HEK293 (cell line): ENCODE results near the gene TP53BP1.

Source experiments
- CTCF ChIA-PET: fragments of 350-600 bp; formaldehyde crosslinking; extraction: SDS; loops from one replicate; lab custom pipeline; 2021; ENCODE audit warnings: antibody characterized with exemption; lab: Yijun Ruan, JAX
- POLR2A ChIA-PET: fragments of 300-600 bp; formaldehyde crosslinking; extraction: SDS; loops from one replicate; lab custom pipeline; 2020; ENCODE audit warnings: antibody characterized with exemption, inconsistent platforms; lab: Yijun Ruan, JAX
- H3K27ac ChIP-seq: fragments of 200-500 bp; sonication (Bioruptor generic); 2 replicates; pipeline ENCODE4 v1.5.1; 2014; ENCODE audit warnings: low read depth, low read length, control low read depth, inconsistent platforms; ENCODE audit errors: extremely low read depth
- H3K36me3 ChIP-seq, 2 experiments: fragments of 200-500 bp in 1 of 2; sonication (Bioruptor generic) in 1 of 2; 1 replicate in 1 of 2; 2 replicates in 1 of 2; pipeline ENCODE4 v1.5.1; 2014 to 2017; ENCODE audit warnings: inconsistent platforms in 2 of 2, low read length in 2 of 2; ENCODE audit not compliant: control insufficient read depth in 2 of 2, insufficient read depth in 1 of 2
- H3K4me1 ChIP-seq: fragments of 200-500 bp; sonication (Bioruptor generic); 2 replicates; pipeline ENCODE4 v1.5.1; 2014; ENCODE audit warnings: mild to moderate bottlenecking, low read length, inconsistent platforms; ENCODE audit not compliant: control insufficient read depth, insufficient read depth
- H3K4me3 ChIP-seq: 2 replicates; pipeline ENCODE4 v1.5.1; 2011; ENCODE audit warnings: low read depth, mild to moderate bottlenecking, control low read depth, low read length, moderate library complexity
- H3K9me3 ChIP-seq: fragments of 200-500 bp; sonication (Bioruptor generic); 2 replicates; pipeline ENCODE4 v1.5.1; 2014; ENCODE audit warnings: low read depth, low read length, inconsistent platforms; ENCODE audit not compliant: control insufficient read depth, insufficient read depth
- GLI4 ChIP-seq: fragments of 450-650 bp; formaldehyde crosslinking; IDR thresholded peaks from 2 replicates; pipeline ENCODE4 v1.5.1; 2016; ENCODE audit warnings: missing biosample characterization, missing genetic modification characterization
- GLIS1 ChIP-seq: fragments of 450-650 bp; formaldehyde crosslinking; IDR thresholded peaks from 2 replicates; pipeline ENCODE4 v1.5.1; 2016; ENCODE audit warnings: missing biosample characterization, missing genetic modification characterization
- GLIS2 ChIP-seq: fragments of 450-650 bp; formaldehyde crosslinking; IDR thresholded peaks from 2 replicates; pipeline ENCODE4 v1.5.1; 2016; ENCODE audit warnings: missing biosample characterization, missing genetic modification characterization
- KLF16 ChIP-seq: fragments of 450-650 bp; formaldehyde crosslinking; IDR thresholded peaks from 2 replicates; pipeline ENCODE4 v1.5.1; 2017; ENCODE audit warnings: missing biosample characterization, missing genetic modification characterization
- KLF9 ChIP-seq: fragments of 450-650 bp; formaldehyde crosslinking; IDR thresholded peaks from 2 replicates; pipeline ENCODE4 v1.5.1; 2016; ENCODE audit warnings: missing biosample characterization, missing genetic modification characterization, low read depth
- MYNN ChIP-seq: fragments of 450-650 bp; formaldehyde crosslinking; IDR thresholded peaks from 2 replicates; pipeline ENCODE4 v1.5.1; 2016; ENCODE audit warnings: missing biosample characterization, missing genetic modification characterization, borderline replicate concordance
- PRDM4 ChIP-seq: fragments of 450-650 bp; formaldehyde crosslinking; IDR thresholded peaks from 2 replicates; pipeline ENCODE4 v1.5.1; 2017; ENCODE audit warnings: missing biosample characterization, missing genetic modification characterization
- REPIN1 ChIP-seq: fragments of 450-650 bp; formaldehyde crosslinking; IDR thresholded peaks from 2 replicates; pipeline ENCODE4 v1.5.1; 2017; ENCODE audit warnings: missing biosample characterization, missing genetic modification characterization, low read depth
- REST ChIP-seq: fragments of 450-650 bp; formaldehyde crosslinking; IDR thresholded peaks from 2 replicates; pipeline ENCODE4 v1.5.1; 2016; ENCODE audit warnings: missing biosample characterization, missing genetic modification characterization
- SP7 ChIP-seq: fragments of 450-650 bp; formaldehyde crosslinking; IDR thresholded peaks from 2 replicates; pipeline ENCODE4 v1.5.1; 2016; ENCODE audit warnings: missing biosample characterization, missing genetic modification characterization
- TSHZ1 ChIP-seq: fragments of 450-650 bp; formaldehyde crosslinking; IDR thresholded peaks from 2 replicates; pipeline ENCODE4 v1.5.1; 2016; ENCODE audit warnings: missing biosample characterization, missing genetic modification characterization, borderline replicate concordance
- YY2 ChIP-seq: fragments of 450-650 bp; formaldehyde crosslinking; IDR thresholded peaks from 2 replicates; pipeline ENCODE4 v1.5.1; 2016; ENCODE audit warnings: missing biosample characterization, missing genetic modification characterization
- ZBTB8A ChIP-seq: fragments of 450-650 bp; formaldehyde crosslinking; IDR thresholded peaks from 2 replicates; pipeline ENCODE4 v1.5.1; 2016; ENCODE audit warnings: missing biosample characterization, missing genetic modification characterization
- ZFHX2 ChIP-seq: fragments of 450-650 bp; formaldehyde crosslinking; conservative IDR thresholded peaks from 2 replicates; pipeline ENCODE4 v1.5.1; 2016; ENCODE audit warnings: missing biosample characterization, missing genetic modification characterization
- ZIC2 ChIP-seq: fragments of 450-650 bp; formaldehyde crosslinking; IDR thresholded peaks from 2 replicates; pipeline ENCODE4 v1.5.1; 2016; ENCODE audit warnings: missing biosample characterization, missing genetic modification characterization
- ZNF335 ChIP-seq: fragments of 450-650 bp; formaldehyde crosslinking; conservative IDR thresholded peaks from 2 replicates; pipeline ENCODE4 v1.5.1; 2016; ENCODE audit warnings: missing biosample characterization, missing genetic modification characterization
- ZNF341 ChIP-seq: fragments of 450-650 bp; formaldehyde crosslinking; IDR thresholded peaks from 2 replicates; pipeline ENCODE4; 2016; ENCODE audit warnings: low read depth, missing biosample characterization, missing genetic modification characterization
- ZNF394 ChIP-seq: fragments of 450-650 bp; formaldehyde crosslinking; IDR thresholded peaks from 2 replicates; pipeline ENCODE4 v1.5.1; 2016; ENCODE audit warnings: missing biosample characterization, missing genetic modification characterization, mild to moderate bottlenecking, moderate library complexity, borderline replicate concordance
- ZNF398 ChIP-seq: fragments of 450-650 bp; formaldehyde crosslinking; IDR thresholded peaks from 2 replicates; pipeline ENCODE4 v1.5.1; 2017; ENCODE audit warnings: missing biosample characterization, missing genetic modification characterization
- ZNF416 ChIP-seq: fragments of 450-650 bp; formaldehyde crosslinking; IDR thresholded peaks from 2 replicates; pipeline ENCODE4 v1.5.1; 2016; ENCODE audit warnings: missing biosample characterization, missing genetic modification characterization
- ZNF571 ChIP-seq: fragments of 450-650 bp; formaldehyde crosslinking; IDR thresholded peaks from 2 replicates; pipeline ENCODE4 v1.5.0; 2017; ENCODE audit warnings: missing biosample characterization, missing genetic modification characterization
- ZNF747 ChIP-seq: fragments of 450-650 bp; formaldehyde crosslinking; IDR thresholded peaks from 2 replicates; pipeline ENCODE4 v1.5.1; 2016; ENCODE audit warnings: missing biosample characterization, missing genetic modification characterization
- ZNF76 ChIP-seq: fragments of 450-650 bp; formaldehyde crosslinking; IDR thresholded peaks from 2 replicates; pipeline ENCODE4; 2016; ENCODE audit warnings: low read depth, missing biosample characterization, missing genetic modification characterization, borderline replicate concordance
- ZNF785 ChIP-seq: fragments of 450-650 bp; formaldehyde crosslinking; IDR thresholded peaks from 2 replicates; pipeline ENCODE4 v1.5.1; 2016; ENCODE audit warnings: missing biosample characterization, missing genetic modification characterization
- ZXDB ChIP-seq: fragments of 450-650 bp; formaldehyde crosslinking; IDR thresholded peaks from 2 replicates; pipeline ENCODE4 v1.5.1; 2016; ENCODE audit warnings: missing biosample characterization, missing genetic modification characterization

TP53BP1 gene

GRCh38 chr15:43518197-43518761, 25.3 kb upstream of the TP53BP1 start:
- H3K27ac ChIP-seq: no peak overlapping the region
- H3K4me1 ChIP-seq: peaks cover 7% of the 10 kb centered on the region; the same call in 1 of the 2 replicates
- H3K4me3 ChIP-seq: no peak overlapping the region
- H3K9me3 ChIP-seq: no peaks in the 10 kb centered on the region
- POLR2A ChIA-PET: no interaction called here
- CTCF ChIA-PET: interaction anchor here (0.9 to 1.0 kb wide), 2 partner anchors 37 to 77 kb away, joined by 3 to 4 read pairs; no protein-coding TSS in a partner anchor
- peak; percentile 71 for TF ChIP-seq GLIS2 (tag by site-specific recombination)
- no peak for TF ChIP-seq ZNF571 (tag by site-specific recombination)
- TF ChIP-seq REPIN1: no peak
- TF ChIP-seq KLF16 (tag by site-specific recombination): no peak
- no peak for TF ChIP-seq ZBTB8A
- peak; percentile 86 for TF ChIP-seq ZNF398
- no peak for TF ChIP-seq ZNF785 (tag by site-specific recombination)
- TF ChIP-seq ZNF335 (tag by site-specific recombination): peak; percentile 56
- TF ChIP-seq REST (tag by site-specific recombination): no peak
- TF ChIP-seq ZFHX2 (tag by site-specific recombination): peak; percentile 19; the same call in 1 of the 2 replicates
- TF ChIP-seq GLI4 (tag by site-specific recombination): no peak
- TF ChIP-seq ZNF747 (tag by site-specific recombination): no peak
- TF ChIP-seq ZNF416 (tag by site-specific recombination): no peak
- no peak for TF ChIP-seq ZNF76
- peak; percentile 34; the same call in 1 of the 2 replicates for TF ChIP-seq ZXDB (tag by site-specific recombination)
- 0 out of 2 replicates have a peak, but pooled peaks have one; percentile 13 for TF ChIP-seq SP7
- TF ChIP-seq TSHZ1 (tag by site-specific recombination): no peak
- no peak for TF ChIP-seq PRDM4
- TF ChIP-seq ZIC2 (tag by site-specific recombination): peak; percentile 40; the same call in 1 of the 2 replicates
- no peak for TF ChIP-seq MYNN (tag by site-specific recombination)
- TF ChIP-seq ZNF394 (tag by site-specific recombination): no peak
- TF ChIP-seq YY2 (tag by site-specific recombination): no peak
- 0 out of 2 replicates have a peak, but pooled peaks have one; percentile 16 for TF ChIP-seq GLIS1 (tag by site-specific recombination)
- TF ChIP-seq ZNF341 (tag by site-specific recombination): peak; percentile 31; the same call in 1 of the 2 replicates
- 0 out of 2 replicates have a peak, but pooled peaks have one; percentile 12 for TF ChIP-seq KLF9 (tag by site-specific recombination)
- TF ChIP-seq, all 188 proteins: peak for 10
- peaks cover 0 to 30% of the 10 kb centered on the region in 2 experiments; a peak in 1 of 3 replicates for H3K36me3 ChIP-seq
